CD14-positive monocyte (primary cell): ENCODE data around the gene PBX4. TPM values are rescaled to one million over a fixed set of nuclear protein-coding genes. Genes with fewer than 3 reads are reported as not detected.

ENCODE experiments used
- DNase-seq, 3 donors: peaks; one replicate each; pipeline ENCODE4 v3.0.0-alpha.2; 2011 to 2022
- H2AFZ ChIP-seq: 2 replicates; pipeline ENCODE4 v1.6.0; 2012; ENCODE audit warnings: mild to moderate bottlenecking, low read depth, low read length, inconsistent platforms; ENCODE audit not compliant: insufficient read depth, poor library complexity, severe bottlenecking
- H3K27ac ChIP-seq, 2 donors: 1 replicate in 1 of 2; 2 replicates in 1 of 2; pipeline ENCODE4 v1.5.1; 2012 to 2013; ENCODE audit warnings: low read length in 2 of 2, control low read depth in 1 of 2, inconsistent platforms in 1 of 2, low read depth in 1 of 2, mild to moderate bottlenecking in 1 of 2
- H3K27me3 ChIP-seq, 2 donors: one replicate each; pipeline versions ENCODE4 v1.6.0 to v1.6.1; 2011 to 2013; ENCODE audit warnings: low read length in 2 of 2; ENCODE audit not compliant: control insufficient read depth in 2 of 2, insufficient read depth in 2 of 2
- H3K36me3 ChIP-seq, 2 donors: replicated peaks in 1 of 2; 1 replicate in 1 of 2; 2 replicates in 1 of 2; pipeline versions ENCODE4 v1.5.1 to v1.6.1; 2012 to 2013; ENCODE audit warnings: low read length in 2 of 2, control low read depth in 1 of 2, inconsistent platforms in 1 of 2, mild to moderate bottlenecking in 1 of 2; ENCODE audit not compliant: insufficient read depth in 2 of 2, control insufficient read depth in 1 of 2
- H3K4me1 ChIP-seq, 2 donors: 1 replicate in 1 of 2; 2 replicates in 1 of 2; pipeline versions ENCODE4 v1.5.1 to v1.6.1; 2012 to 2013; ENCODE audit warnings: low read length in 2 of 2, control low read depth in 1 of 2, inconsistent platforms in 1 of 2, mild to moderate bottlenecking in 1 of 2, moderate library complexity in 1 of 2; ENCODE audit not compliant: insufficient read depth in 2 of 2, control insufficient read depth in 1 of 2
- H3K4me2 ChIP-seq: replicated peaks from 2 replicates; pipeline ENCODE3; 2012; ENCODE audit warnings: low read length, moderate library complexity, mild to moderate bottlenecking; ENCODE audit not compliant: poor library complexity, severe bottlenecking; ENCODE audit errors: extremely low read depth
- H3K4me3 ChIP-seq, 3 experiments: fragments of 200-600 bp in 1 of 3; sonication (generic) in 1 of 3; replicated peaks in 1 of 3; 1 replicate in 2 of 3; 2 replicates in 1 of 3; pipeline ENCODE4 v1.5.1; 2011 to 2013; ENCODE audit warnings: low read length in 3 of 3, mild to moderate bottlenecking in 3 of 3, control low read depth in 2 of 3, low read depth in 2 of 3, inconsistent platforms in 1 of 3, moderate library complexity in 1 of 3
- H3K79me2 ChIP-seq: 2 replicates; pipeline ENCODE4 v1.6.0; 2012; ENCODE audit warnings: mild to moderate bottlenecking, control low read depth, inconsistent platforms, low read length, moderate library complexity; ENCODE audit not compliant: insufficient read depth
- H3K9ac ChIP-seq: 2 replicates; pipeline ENCODE4 v1.6.0; 2017; ENCODE audit warnings: low read length, mild to moderate bottlenecking; ENCODE audit not compliant: insufficient read depth, poor library complexity, severe bottlenecking
- H3K9me3 ChIP-seq, 2 donors: replicated peaks in 1 of 2; 1 replicate in 1 of 2; 2 replicates in 1 of 2; pipeline versions ENCODE4 v1.5.1 to v1.6.1; 2012 to 2013; ENCODE audit warnings: low read length in 2 of 2, control low read depth in 1 of 2; ENCODE audit not compliant: control insufficient read depth in 1 of 2, insufficient read depth in 1 of 2
- H4K20me1 ChIP-seq: 2 replicates; pipeline ENCODE4 v1.6.0; 2012; ENCODE audit warnings: mild to moderate bottlenecking, low read length, control low read depth, moderate library complexity; ENCODE audit not compliant: insufficient read depth
- H3K27ac Mint-ChIP-seq, 7 donors: one replicate each; pipeline ENCODE4 v1.8.0; 2020; ENCODE audit warnings: mild to moderate bottlenecking in 7 of 7, mixed read lengths in 7 of 7, moderate library complexity in 6 of 7, inconsistent platforms in 2 of 7
- H3K27me3 Mint-ChIP-seq, 3 donors: one replicate each; pipeline ENCODE4 v1.8.0; 2021 to 2022; ENCODE audit warnings: low read depth in 3 of 3, mild to moderate bottlenecking in 3 of 3, mixed read lengths in 3 of 3, moderate library complexity in 3 of 3, inconsistent platforms in 1 of 3
- H3K36me3 Mint-ChIP-seq, 2 donors: one replicate each; pipeline ENCODE4 v1.8.0; 2020; ENCODE audit warnings: mixed read lengths in 2 of 2, inconsistent platforms in 1 of 2, mild to moderate bottlenecking in 1 of 2
- H3K4me1 Mint-ChIP-seq: one replicate; pipeline ENCODE4 v1.8.0; 2020; ENCODE audit warnings: mild to moderate bottlenecking, mixed read lengths
- H3K4me3 Mint-ChIP-seq, 2 donors: one replicate each; pipeline ENCODE4 v1.8.0; 2020; ENCODE audit warnings: mild to moderate bottlenecking in 2 of 2, mixed read lengths in 2 of 2, moderate library complexity in 1 of 2
- H3K9me3 Mint-ChIP-seq, 7 donors: one replicate each; pipeline ENCODE4 v1.8.0; 2020 to 2022; ENCODE audit warnings: mixed read lengths in 7 of 7, mild to moderate bottlenecking in 6 of 7, moderate library complexity in 6 of 7, inconsistent platforms in 2 of 7
- WGBS: methylation state at CpG from one replicate; pipeline ENCODE4 v1.1.5; 2013; ENCODE audit warnings: missing lambda C conversion rate; ENCODE audit not compliant: insufficient coverage; 5-methylcytosine and 5-hydroxymethylcytosine counted together
- intact Hi-C, 2 donors: fragments of 100-400 bp; cut with micrococcal nuclease; formaldehyde crosslinking; loops; one replicate each; pipeline versions ENCODE4 v1.15.0 to v1.15.1; 2023
- polyA plus RNA-seq, 3 donors: library from polyadenylated mRNA; depleted of rRNA in 1 of 3; unstranded in 2 of 3; stranded (reverse) in 1 of 3; fragments of 300-500 nt in 2 of 3; fragments of >200 nt in 1 of 3; fragmentation: Illumina TruSeq in 2 of 3; gene quantifications; 1 replicate in 2 of 3; 2 replicates in 1 of 3; pipeline ENCODE4 v1.2.3, GENCODE V29; 2012 to 2021
- TF ChIP-seq, protein P1 (sequence below): fragments of 200-600 bp; IDR thresholded peaks from one replicate; pipeline ENCODE4 v1.8.0; 2022; ENCODE audit warnings: antibody characterized with exemption, mild to moderate bottlenecking

Gene PBX4
- polyA plus RNA-seq, 3 donors = 2.4 TPM; not detected in 2

- no peak overlapping the region for H3K4me3 Mint-ChIP-seq
- DNase-seq = no peak
Measured at GRCh38 chr19:19623383-19623782, 4.9 kb upstream of the PBX4 start.

DNA sequence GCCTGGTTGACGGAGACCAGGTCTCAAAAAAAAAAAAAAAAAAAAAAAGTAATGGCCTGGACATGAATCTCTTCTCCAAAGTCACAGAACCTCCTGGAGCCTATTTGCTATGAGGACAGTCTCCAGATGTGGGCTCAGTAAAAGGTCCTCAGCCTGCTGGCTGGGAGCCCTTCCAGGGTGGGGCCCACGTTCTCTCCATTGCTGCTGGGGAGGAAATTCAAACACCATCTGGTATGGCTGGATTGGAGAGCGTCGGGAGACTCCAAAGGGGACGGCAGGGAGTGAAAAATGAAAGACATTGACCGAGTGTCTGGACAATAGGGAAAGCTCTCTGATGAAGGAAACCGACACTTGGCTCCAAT, 1.3 kb upstream of the PBX4 start:
- H3K27me3 Mint-ChIP-seq = peaks cover 4 to 11% (median 7%) of the 10 kb centered on the region in 3 donors
- H3K27ac Mint-ChIP-seq = peak overlapping the region in 3 of 7 donors; percentile 23 to 72 (median 61)
- Histone ChIP-seq H3K4me1 (peaks cover 17 to 22% of the 10 kb centered on the region in 2 donors), H3K36me3 (peaks cover 11 to 12% of the 10 kb centered on the region in 2 donors), H3K79me2 (no peaks in the 10 kb centered on the region), H3K4me2 (no peak overlapping the region), H3K27me3 (peaks cover 0 to 2% of the 10 kb centered on the region in 2 donors), H3K4me3 (no peak overlapping the region), H4K20me1 (no peaks in the 10 kb centered on the region), H2AFZ (no peak overlapping the region), H3K27ac (no peak overlapping the region), H3K9me3 (no peaks in the 10 kb centered on the region), H3K9ac (no peak overlapping the region)
- no peak for DNase-seq
- WGBS = 91% methylated on average over 6 of the region's 7 CpGs
- TF ChIP-seq, protein P1, sequence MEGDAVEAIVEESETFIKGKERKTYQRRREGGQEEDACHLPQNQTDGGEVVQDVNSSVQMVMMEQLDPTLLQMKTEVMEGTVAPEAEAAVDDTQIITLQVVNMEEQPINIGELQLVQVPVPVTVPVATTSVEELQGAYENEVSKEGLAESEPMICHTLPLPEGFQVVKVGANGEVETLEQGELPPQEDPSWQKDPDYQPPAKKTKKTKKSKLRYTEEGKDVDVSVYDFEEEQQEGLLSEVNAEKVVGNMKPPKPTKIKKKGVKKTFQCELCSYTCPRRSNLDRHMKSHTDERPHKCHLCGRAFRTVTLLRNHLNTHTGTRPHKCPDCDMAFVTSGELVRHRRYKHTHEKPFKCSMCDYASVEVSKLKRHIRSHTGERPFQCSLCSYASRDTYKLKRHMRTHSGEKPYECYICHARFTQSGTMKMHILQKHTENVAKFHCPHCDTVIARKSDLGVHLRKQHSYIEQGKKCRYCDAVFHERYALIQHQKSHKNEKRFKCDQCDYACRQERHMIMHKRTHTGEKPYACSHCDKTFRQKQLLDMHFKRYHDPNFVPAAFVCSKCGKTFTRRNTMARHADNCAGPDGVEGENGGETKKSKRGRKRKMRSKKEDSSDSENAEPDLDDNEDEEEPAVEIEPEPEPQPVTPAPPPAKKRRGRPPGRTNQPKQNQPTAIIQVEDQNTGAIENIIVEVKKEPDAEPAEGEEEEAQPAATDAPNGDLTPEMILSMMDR = no peak
- peaks cover 0 to 3% (median 0%) of the 10 kb centered on the region in 7 donors for H3K9me3 Mint-ChIP-seq
- no peak overlapping the region for H3K4me3 Mint-ChIP-seq
- peaks cover 17% of the 10 kb centered on the region for H3K4me1 Mint-ChIP-seq
- intact Hi-C loops = loop anchor here in 1 of 2 donors (2.0 to 5.0 kb wide), 2 partner anchors 29 to 298 kb away; partner anchors contain the start of genes MAU2 and SUGP1
- peaks cover 18% of the 10 kb centered on the region in 2 donors for H3K36me3 Mint-ChIP-seq

More at GRCh38 chr19:19623383-19623782, 4.9 kb upstream of the PBX4 start:
- Histone ChIP-seq H3K4me2 (no peak overlapping the region), H3K27me3 (no peaks in the 10 kb centered on the region), H3K9me3 (no peaks in the 10 kb centered on the region), H3K27ac (no peak overlapping the region), H4K20me1 (peaks cover 8% of the 10 kb centered on the region), H3K9ac (no peak overlapping the region), H3K4me1 (peaks cover 16 to 27% of the 10 kb centered on the region in 2 donors), H3K79me2 (no peaks in the 10 kb centered on the region), H3K4me3 (no peak overlapping the region), H3K36me3 (peaks cover 11 to 12% of the 10 kb centered on the region in 2 donors), H2AFZ (no peak overlapping the region)
- Mint-ChIP-seq H3K9me3 (peaks cover 0 to 3% (median 0%) of the 10 kb centered on the region in 7 donors), H3K36me3 (peaks cover 19 to 28% of the 10 kb centered on the region in 2 donors), H3K27ac (peak overlapping the region in 1 of 7 donors; percentile 51), H3K27me3 (peaks cover 3 to 12% (median 8%) of the 10 kb centered on the region in 3 donors), H3K4me1 (peaks cover 26% of the 10 kb centered on the region)
- WGBS = 100% methylated on average over 1 of the region's 5 CpGs
- TF ChIP-seq, protein P1 = no peak
- intact Hi-C loops = no loop called here
